HepG2 (cell line): ENCODE results near the gene EBF3. TPM values are rescaled to one million over a fixed set of nuclear protein-coding genes. Genes with fewer than 3 reads are reported as not detected.

Experiments used
- NFIC ChIP-seq: IDR thresholded peaks from 2 replicates; pipeline ENCODE4 v1.6.1; 2012; ENCODE audit warnings: mild to moderate bottlenecking, low read length, inconsistent platforms
- ZFP90 ChIP-seq: sonication (generic); formaldehyde crosslinking; IDR thresholded peaks from 2 replicates; pipeline ENCODE4 v1.8.0; 2022; ENCODE audit warnings: missing genetic modification reagents, mild to moderate bottlenecking, inconsistent platforms, borderline replicate concordance
- polyA plus RNA-seq, 8 experiments: library from polyadenylated mRNA; depleted of rRNA in 3 of 8; stranded (reverse) in 7 of 8; unstranded in 1 of 8; fragments of >200 nt; fragmentation: Illumina TruSeq in 4 of 8; extraction: Trizol in 4 of 8; gene quantifications; 2 replicates each; pipeline versions ENCODE4 v1.2.1 to v1.2.3, GENCODE V29; 2011 to 2016; ENCODE audit warnings: low read depth in 4 of 8, missing spikeins in 1 of 8, mixed read lengths in 1 of 8; ENCODE audit not compliant: insufficient read depth in 1 of 8
- total RNA-seq, 5 experiments: library from RNA; depleted of rRNA; stranded (reverse); fragments of >200 nt; fragmentation: Illumina TruSeq; extraction: Trizol; gene quantifications; 2 replicates each; pipeline ENCODE4 v1.2.3, GENCODE V29; 2016; ENCODE audit warnings: low read depth in 1 of 5
- TF ChIP-seq, protein P1 (sequence below): sonication (generic); formaldehyde crosslinking; IDR thresholded peaks from 2 replicates; pipeline ENCODE4 v1.4.0; 2020; ENCODE audit warnings: missing genetic modification reagents, borderline replicate concordance
- TF ChIP-seq, protein P2 (sequence below), 2 experiments: fragments of 450-650 bp in 1 of 2; sonication (generic) in 1 of 2; formaldehyde crosslinking in 1 of 2; IDR thresholded peaks; 2 replicates each; pipeline versions ENCODE4 v1.6.1 to v1.8.0; 2016 to 2022; ENCODE audit warnings: antibody characterized with exemption in 1 of 2, mild to moderate bottlenecking in 1 of 2, missing genetic modification reagents in 1 of 2
- TF ChIP-seq, protein P3 (sequence below): sonication (generic); formaldehyde crosslinking; IDR thresholded peaks from 2 replicates; pipeline ENCODE4 v1.4.0; 2020; ENCODE audit warnings: mild to moderate bottlenecking, missing genetic modification reagents

EBF3 gene
- total and polyA plus RNA-seq, 2 of the 13 experiments (the other 11 are each of a cell fraction or from before 2014, with no cell fraction given): not detected

DNA sequence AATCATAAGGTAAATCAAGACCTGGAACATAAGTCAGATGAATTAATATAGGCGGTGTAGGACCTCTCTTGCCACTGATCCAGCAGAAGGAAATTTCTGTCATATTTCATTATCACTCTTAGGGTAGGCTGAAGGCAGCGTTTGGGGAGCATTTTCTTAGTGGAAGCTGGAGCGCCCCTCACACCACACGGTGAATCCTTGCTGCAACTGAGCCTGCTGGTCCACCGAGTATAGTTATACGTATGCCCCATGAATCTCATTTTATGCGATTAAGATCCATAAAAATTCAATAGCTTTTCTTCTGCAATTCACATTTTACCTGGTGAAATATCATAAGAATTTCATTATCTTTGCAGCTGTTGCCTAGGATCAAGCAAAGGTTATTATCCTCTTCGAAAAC is 19.6 kb downstream of the EBF3 start (continued):
- TF ChIP-seq ZFP90 (CRISPR knock-in tag) (no peak), NFIC (no peak)
- TF ChIP-seq, protein P1, sequence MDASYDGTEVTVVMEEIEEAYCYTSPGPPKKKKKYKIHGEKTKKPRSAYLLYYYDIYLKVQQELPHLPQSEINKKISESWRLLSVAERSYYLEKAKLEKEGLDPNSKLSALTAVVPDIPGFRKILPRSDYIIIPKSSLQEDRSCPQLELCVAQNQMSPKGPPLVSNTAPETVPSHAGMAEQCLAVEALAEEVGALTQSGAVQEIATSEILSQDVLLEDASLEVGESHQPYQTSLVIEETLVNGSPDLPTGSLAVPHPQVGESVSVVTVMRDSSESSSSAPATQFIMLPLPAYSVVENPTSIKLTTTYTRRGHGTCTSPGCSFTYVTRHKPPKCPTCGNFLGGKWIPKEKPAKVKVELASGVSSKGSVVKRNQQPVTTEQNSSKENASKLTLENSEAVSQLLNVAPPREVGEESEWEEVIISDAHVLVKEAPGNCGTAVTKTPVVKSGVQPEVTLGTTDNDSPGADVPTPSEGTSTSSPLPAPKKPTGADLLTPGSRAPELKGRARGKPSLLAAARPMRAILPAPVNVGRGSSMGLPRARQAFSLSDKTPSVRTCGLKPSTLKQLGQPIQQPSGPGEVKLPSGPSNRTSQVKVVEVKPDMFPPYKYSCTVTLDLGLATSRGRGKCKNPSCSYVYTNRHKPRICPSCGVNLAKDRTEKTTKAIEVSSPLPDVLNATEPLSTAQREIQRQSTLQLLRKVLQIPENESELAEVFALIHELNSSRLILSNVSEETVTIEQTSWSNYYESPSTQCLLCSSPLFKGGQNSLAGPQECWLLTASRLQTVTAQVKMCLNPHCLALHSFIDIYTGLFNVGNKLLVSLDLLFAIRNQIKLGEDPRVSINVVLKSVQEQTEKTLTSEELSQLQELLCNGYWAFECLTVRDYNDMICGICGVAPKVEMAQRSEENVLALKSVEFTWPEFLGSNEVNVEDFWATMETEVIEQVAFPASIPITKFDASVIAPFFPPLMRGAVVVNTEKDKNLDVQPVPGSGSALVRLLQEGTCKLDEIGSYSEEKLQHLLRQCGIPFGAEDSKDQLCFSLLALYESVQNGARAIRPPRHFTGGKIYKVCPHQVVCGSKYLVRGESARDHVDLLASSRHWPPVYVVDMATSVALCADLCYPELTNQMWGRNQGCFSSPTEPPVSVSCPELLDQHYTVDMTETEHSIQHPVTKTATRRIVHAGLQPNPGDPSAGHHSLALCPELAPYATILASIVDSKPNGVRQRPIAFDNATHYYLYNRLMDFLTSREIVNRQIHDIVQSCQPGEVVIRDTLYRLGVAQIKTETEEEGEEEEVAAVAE (CRISPR knock-in tag): no peak
- TF ChIP-seq, protein P2, sequence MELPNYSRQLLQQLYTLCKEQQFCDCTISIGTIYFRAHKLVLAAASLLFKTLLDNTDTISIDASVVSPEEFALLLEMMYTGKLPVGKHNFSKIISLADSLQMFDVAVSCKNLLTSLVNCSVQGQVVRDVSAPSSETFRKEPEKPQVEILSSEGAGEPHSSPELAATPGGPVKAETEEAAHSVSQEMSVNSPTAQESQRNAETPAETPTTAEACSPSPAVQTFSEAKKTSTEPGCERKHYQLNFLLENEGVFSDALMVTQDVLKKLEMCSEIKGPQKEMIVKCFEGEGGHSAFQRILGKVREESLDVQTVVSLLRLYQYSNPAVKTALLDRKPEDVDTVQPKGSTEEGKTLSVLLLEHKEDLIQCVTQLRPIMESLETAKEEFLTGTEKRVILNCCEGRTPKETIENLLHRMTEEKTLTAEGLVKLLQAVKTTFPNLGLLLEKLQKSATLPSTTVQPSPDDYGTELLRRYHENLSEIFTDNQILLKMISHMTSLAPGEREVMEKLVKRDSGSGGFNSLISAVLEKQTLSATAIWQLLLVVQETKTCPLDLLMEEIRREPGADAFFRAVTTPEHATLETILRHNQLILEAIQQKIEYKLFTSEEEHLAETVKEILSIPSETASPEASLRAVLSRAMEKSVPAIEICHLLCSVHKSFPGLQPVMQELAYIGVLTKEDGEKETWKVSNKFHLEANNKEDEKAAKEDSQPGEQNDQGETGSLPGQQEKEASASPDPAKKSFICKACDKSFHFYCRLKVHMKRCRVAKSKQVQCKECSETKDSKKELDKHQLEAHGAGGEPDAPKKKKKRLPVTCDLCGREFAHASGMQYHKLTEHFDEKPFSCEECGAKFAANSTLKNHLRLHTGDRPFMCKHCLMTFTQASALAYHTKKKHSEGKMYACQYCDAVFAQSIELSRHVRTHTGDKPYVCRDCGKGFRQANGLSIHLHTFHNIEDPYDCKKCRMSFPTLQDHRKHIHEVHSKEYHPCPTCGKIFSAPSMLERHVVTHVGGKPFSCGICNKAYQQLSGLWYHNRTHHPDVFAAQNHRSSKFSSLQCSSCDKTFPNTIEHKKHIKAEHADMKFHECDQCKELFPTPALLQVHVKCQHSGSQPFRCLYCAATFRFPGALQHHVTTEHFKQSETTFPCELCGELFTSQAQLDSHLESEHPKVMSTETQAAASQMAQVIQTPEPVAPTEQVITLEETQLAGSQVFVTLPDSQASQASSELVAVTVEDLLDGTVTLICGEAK (IDR thresholded peaks at IDR 0.05): no peak
- TF ChIP-seq, protein P2 (CRISPR knock-in tag; IDR thresholded peaks at IDR 0.05): no peak
- TF ChIP-seq, protein P3, sequence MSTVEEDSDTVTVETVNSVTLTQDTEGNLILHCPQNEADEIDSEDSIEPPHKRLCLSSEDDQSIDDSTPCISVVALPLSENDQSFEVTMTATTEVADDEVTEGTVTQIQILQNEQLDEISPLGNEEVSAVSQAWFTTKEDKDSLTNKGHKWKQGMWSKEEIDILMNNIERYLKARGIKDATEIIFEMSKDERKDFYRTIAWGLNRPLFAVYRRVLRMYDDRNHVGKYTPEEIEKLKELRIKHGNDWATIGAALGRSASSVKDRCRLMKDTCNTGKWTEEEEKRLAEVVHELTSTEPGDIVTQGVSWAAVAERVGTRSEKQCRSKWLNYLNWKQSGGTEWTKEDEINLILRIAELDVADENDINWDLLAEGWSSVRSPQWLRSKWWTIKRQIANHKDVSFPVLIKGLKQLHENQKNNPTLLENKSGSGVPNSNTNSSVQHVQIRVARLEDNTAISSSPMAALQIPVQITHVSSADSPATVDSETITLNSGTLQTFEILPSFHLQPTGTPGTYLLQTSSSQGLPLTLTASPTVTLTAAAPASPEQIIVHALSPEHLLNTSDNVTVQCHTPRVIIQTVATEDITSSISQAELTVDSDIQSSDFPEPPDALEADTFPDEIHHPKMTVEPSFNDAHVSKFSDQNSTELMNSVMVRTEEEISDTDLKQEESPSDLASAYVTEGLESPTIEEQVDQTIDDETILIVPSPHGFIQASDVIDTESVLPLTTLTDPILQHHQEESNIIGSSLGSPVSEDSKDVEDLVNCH (CRISPR knock-in tag): no peak
